Measurements from ENCODE around the gene CAMK2A. TPM values are rescaled to one million over a fixed set of nuclear protein-coding genes. Genes with fewer than 3 reads are reported as not detected.

The CAMK2A gene
- total and polyA plus RNA-seq, 3 experiments from 2014 or later = not detected

- DNase-seq = no peak
- peaks cover 14 to 43% of the 10 kb centered on the region in 2 donors for H3K27me3 Mint-ChIP-seq
- Histone ChIP-seq H3K4me1 (ENCODE audit: insufficient read depth, low read length) (no peaks in the 10 kb centered on the region), H3K27me3 (ENCODE audit: insufficient read depth, low read length, poor library complexity, severe bottlenecking) (no peaks in the 10 kb centered on the region), H3K36me3 (ENCODE audit: insufficient read depth, low read length) (no peaks in the 10 kb centered on the region), H3K27ac (ENCODE audit: low read depth, low read length) (no peak overlapping the region), H3K4me3 (ENCODE audit: low read length) (no peak overlapping the region), H3K9me3 (ENCODE audit: low read length) (no peaks in the 10 kb centered on the region)
- CTCF ChIA-PET = no interaction called here
- peaks cover 0 to 4% (median 0%) of the 10 kb centered on the region in 5 donors for H3K9me3 Mint-ChIP-seq
- no peak overlapping the region for H3K4me3 Mint-ChIP-seq
- no peaks in the 10 kb centered on the region for H3K4me1 Mint-ChIP-seq
- POLR2A ChIA-PET = interaction anchor here (0.6 kb wide), 1 partner anchor 13 kb away, joined by 3 read pairs; no protein-coding TSS in a partner anchor
- no peaks in the 10 kb centered on the region for H3K36me3 Mint-ChIP-seq
- H3K27ac Mint-ChIP-seq = no peak overlapping the region
These were observed 92.6 kb downstream of the CAMK2A start for GRCh38 chr5:150196986-150197385.

DNA sequence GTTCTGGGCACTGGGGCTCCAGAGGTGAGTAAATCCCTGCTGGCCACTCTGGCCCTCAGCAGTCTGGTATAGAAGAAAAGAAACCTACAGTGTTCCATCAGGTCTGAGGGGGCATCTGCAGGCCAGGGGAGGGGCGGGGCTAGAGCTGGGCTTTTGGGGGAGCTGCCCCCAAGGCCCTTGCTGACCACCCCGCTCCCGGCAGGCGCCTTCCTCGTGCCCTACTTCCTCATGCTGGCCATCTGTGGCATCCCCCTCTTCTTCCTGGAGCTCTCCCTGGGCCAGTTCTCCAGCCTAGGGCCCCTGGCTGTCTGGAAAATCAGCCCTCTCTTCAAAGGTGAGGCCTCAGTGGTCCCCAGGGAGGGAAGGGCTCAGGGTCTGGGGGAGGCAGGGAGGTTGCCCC is 93.1 kb downstream of the CAMK2A start:
- no peak overlapping the region for H3K27ac Mint-ChIP-seq
- H3K4me1 Mint-ChIP-seq = no peaks in the 10 kb centered on the region
- peaks cover 16 to 46% of the 10 kb centered on the region in 2 donors for H3K27me3 Mint-ChIP-seq
- POLR2A ChIA-PET = no interaction called here
- Histone ChIP-seq H3K36me3 (ENCODE audit: insufficient read depth, low read length) (no peaks in the 10 kb centered on the region), H3K9me3 (ENCODE audit: low read length) (no peaks in the 10 kb centered on the region), H3K27me3 (ENCODE audit: insufficient read depth, low read length, poor library complexity, severe bottlenecking) (no peaks in the 10 kb centered on the region), H3K27ac (ENCODE audit: low read depth, low read length) (no peak overlapping the region), H3K4me1 (ENCODE audit: insufficient read depth, low read length) (no peaks in the 10 kb centered on the region), H3K4me3 (ENCODE audit: low read length) (no peak overlapping the region)
- CTCF ChIA-PET = no interaction called here
- no peak overlapping the region for H3K4me3 Mint-ChIP-seq
- H3K36me3 Mint-ChIP-seq = no peaks in the 10 kb centered on the region
- no peak for DNase-seq
- peaks cover 0 to 4% (median 0%) of the 10 kb centered on the region in 5 donors for H3K9me3 Mint-ChIP-seq

DNA sequence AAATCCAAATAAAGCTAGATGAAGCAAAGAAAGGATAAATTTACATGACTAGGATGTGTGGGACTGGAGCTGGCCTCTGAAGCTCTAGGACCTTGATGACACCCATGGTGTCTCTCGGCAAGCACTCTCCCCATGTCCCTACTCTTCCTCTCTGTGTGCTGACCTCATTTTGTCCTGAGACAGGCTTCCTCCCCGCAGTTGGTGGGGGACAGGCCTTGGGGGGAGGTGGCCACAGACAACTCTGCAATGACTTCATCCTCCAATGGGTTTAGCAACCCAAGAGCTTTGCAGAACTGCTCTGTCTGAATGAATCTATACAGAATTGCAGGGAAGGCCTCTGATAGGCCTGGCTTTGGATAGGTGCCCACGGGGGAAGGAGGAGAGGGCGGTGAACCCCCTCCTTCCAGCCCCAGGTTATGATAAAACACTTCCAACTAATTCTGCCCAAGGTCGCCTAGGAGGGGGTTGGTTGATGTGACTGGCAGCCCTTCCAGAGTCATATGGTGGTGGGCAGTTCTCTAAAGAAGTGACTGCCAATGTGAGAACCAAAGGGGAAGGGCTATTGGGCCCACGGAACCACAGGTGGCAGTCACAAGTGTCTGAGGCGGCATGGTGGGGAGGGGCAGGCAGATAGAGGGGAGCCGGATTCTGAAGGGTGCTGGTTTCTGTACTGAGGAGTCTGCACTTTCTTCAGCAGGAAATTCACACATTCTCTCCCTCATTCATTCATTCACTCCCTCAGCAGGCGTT is 93.7 kb downstream of the CAMK2A start:
- no peaks in the 10 kb centered on the region for H3K36me3 ChIP-seq (ENCODE audit: insufficient read depth, low read length)
- no peaks in the 10 kb centered on the region for H3K27me3 ChIP-seq (ENCODE audit: insufficient read depth, low read length, poor library complexity, severe bottlenecking)
- H3K9me3 Mint-ChIP-seq = peaks cover 0 to 4% (median 0%) of the 10 kb centered on the region in 5 donors
- H3K36me3 Mint-ChIP-seq = no peaks in the 10 kb centered on the region
- no peaks in the 10 kb centered on the region for H3K9me3 ChIP-seq (ENCODE audit: low read length)
- no peak overlapping the region for H3K4me3 Mint-ChIP-seq
- no peaks in the 10 kb centered on the region for H3K4me1 Mint-ChIP-seq
- CTCF ChIA-PET = no interaction called here
- H3K27ac ChIP-seq (ENCODE audit: low read depth, low read length) = no peak overlapping the region
- H3K4me3 ChIP-seq (ENCODE audit: low read length) = no peak overlapping the region
- H3K27ac Mint-ChIP-seq = no peak overlapping the region
- POLR2A ChIA-PET = no interaction called here
- H3K4me1 ChIP-seq (ENCODE audit: insufficient read depth, low read length) = no peaks in the 10 kb centered on the region
- no peak for DNase-seq
- H3K27me3 Mint-ChIP-seq = peaks cover 19 to 48% of the 10 kb centered on the region in 2 donors

DNA sequence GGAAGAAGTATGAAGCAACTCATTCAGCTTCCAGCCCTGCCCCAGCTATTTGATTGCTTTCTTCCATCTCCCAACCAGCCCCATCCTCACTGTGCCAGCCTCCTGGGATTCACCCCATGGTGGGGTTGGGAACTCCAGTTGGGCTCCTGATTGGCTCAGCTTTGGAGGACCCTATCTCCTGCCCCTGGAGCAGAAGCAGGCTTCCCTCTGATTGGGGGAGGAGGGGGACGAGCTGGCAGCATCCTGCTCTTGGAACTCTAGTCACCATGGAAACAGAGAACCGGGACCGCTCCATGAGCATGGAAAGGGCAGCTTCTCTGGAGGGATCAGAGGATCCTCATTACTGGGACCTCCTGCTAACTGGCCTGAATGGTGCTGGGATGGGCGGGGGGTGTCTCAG is 97.1 kb downstream of the CAMK2A start:
- H3K27me3 Mint-ChIP-seq = peaks cover 22 to 48% of the 10 kb centered on the region in 2 donors
- H3K9me3 ChIP-seq (ENCODE audit: low read length) = no peaks in the 10 kb centered on the region
- H3K4me3 ChIP-seq (ENCODE audit: low read length) = no peak overlapping the region
- peaks cover 4% of the 10 kb centered on the region for H3K27me3 ChIP-seq (ENCODE audit: insufficient read depth, low read length, poor library complexity, severe bottlenecking)
- H3K4me3 Mint-ChIP-seq = no peak overlapping the region
- DNase-seq = no peak
- H3K4me1 ChIP-seq (ENCODE audit: insufficient read depth, low read length) = no peaks in the 10 kb centered on the region
- POLR2A ChIA-PET = no interaction called here
- no peaks in the 10 kb centered on the region for H3K36me3 ChIP-seq (ENCODE audit: insufficient read depth, low read length)
- peaks cover 0 to 4% (median 0%) of the 10 kb centered on the region in 5 donors for H3K9me3 Mint-ChIP-seq
- no peak overlapping the region for H3K27ac Mint-ChIP-seq
- H3K27ac ChIP-seq (ENCODE audit: low read depth, low read length) = no peak overlapping the region
- CTCF ChIA-PET = no interaction called here
- H3K4me1 Mint-ChIP-seq = no peaks in the 10 kb centered on the region
- no peaks in the 10 kb centered on the region for H3K36me3 Mint-ChIP-seq

DNA sequence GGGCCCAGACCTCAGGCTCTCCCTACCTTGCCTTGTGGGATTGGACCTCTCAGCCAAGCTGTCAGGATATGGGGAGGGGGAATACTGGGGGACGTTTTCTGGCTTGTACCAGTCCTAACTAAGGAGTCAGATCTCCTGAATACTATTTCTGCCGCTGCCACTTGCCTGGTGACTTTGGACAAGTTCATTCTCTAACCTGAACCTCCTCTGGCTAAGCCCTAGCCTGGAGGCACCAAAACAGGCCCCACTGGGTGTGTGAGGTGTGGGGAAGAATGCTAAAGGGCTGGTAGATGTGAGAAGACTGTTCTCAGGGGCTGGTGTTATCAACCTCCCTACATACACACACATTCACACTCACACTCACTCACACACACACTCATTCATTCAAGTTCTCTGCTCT is 98.6 kb downstream of the CAMK2A start:
- ChIA-PET POLR2A (no interaction called here), CTCF (no interaction called here)
- peaks cover 0 to 4% (median 0%) of the 10 kb centered on the region in 5 donors for H3K9me3 Mint-ChIP-seq
- H3K36me3 ChIP-seq (ENCODE audit: insufficient read depth, low read length) = no peaks in the 10 kb centered on the region
- no peaks in the 10 kb centered on the region for H3K4me1 Mint-ChIP-seq
- H3K27ac Mint-ChIP-seq = no peak overlapping the region
- peaks cover 19 to 43% of the 10 kb centered on the region in 2 donors for H3K27me3 Mint-ChIP-seq
- H3K27ac ChIP-seq (ENCODE audit: low read depth, low read length) = no peak overlapping the region
- DNase-seq = no peak
- no peaks in the 10 kb centered on the region for H3K36me3 Mint-ChIP-seq
- H3K4me1 ChIP-seq (ENCODE audit: insufficient read depth, low read length) = no peaks in the 10 kb centered on the region
- H3K27me3 ChIP-seq (ENCODE audit: insufficient read depth, low read length, poor library complexity, severe bottlenecking) = peaks cover 4% of the 10 kb centered on the region
- no peaks in the 10 kb centered on the region for H3K9me3 ChIP-seq (ENCODE audit: low read length)
- no peak overlapping the region for H3K4me3 Mint-ChIP-seq
- H3K4me3 ChIP-seq (ENCODE audit: low read length) = no peak overlapping the region

DNA sequence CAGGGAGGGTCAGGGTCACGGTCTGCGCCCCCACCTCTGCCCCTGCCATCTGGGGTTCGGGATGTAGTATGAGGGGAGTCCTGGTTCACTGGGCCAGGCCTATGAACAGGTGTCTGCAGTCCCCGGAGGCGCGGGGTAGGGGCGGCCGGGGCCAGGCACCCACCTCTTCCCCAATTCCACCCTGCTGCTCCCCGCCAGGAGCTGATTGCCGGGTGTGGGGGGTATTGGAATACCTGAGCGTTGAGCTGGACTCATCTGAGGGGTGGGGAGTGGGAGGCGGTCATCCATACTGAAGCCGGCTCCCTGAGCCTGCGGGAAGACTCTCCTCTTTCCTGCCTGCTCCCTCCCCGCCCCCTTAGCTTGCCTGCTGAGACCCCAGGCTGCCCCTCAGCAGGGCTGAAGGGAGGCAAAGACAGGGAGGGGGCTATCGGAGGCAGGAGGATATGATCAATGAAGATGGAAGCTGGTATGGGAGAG is 99.0 kb downstream of the CAMK2A start:
- H3K27me3 Mint-ChIP-seq = peaks cover 22 to 41% of the 10 kb centered on the region in 2 donors
- no peaks in the 10 kb centered on the region for H3K9me3 ChIP-seq (ENCODE audit: low read length)
- ChIA-PET POLR2A (no interaction called here), CTCF (no interaction called here)
- no peaks in the 10 kb centered on the region for H3K4me1 ChIP-seq (ENCODE audit: insufficient read depth, low read length)
- no peaks in the 10 kb centered on the region for H3K4me1 Mint-ChIP-seq
- no peak overlapping the region for H3K27ac Mint-ChIP-seq
- no peak overlapping the region for H3K27ac ChIP-seq (ENCODE audit: low read depth, low read length)
- peaks cover 4% of the 10 kb centered on the region for H3K27me3 ChIP-seq (ENCODE audit: insufficient read depth, low read length, poor library complexity, severe bottlenecking)
- no peaks in the 10 kb centered on the region for H3K36me3 Mint-ChIP-seq
- peaks cover 0 to 4% (median 0%) of the 10 kb centered on the region in 5 donors for H3K9me3 Mint-ChIP-seq
- H3K36me3 ChIP-seq (ENCODE audit: insufficient read depth, low read length) = no peaks in the 10 kb centered on the region
- H3K4me3 Mint-ChIP-seq = no peak overlapping the region
- DNase-seq = no peak
- H3K4me3 ChIP-seq (ENCODE audit: low read length) = no peak overlapping the region

DNA sequence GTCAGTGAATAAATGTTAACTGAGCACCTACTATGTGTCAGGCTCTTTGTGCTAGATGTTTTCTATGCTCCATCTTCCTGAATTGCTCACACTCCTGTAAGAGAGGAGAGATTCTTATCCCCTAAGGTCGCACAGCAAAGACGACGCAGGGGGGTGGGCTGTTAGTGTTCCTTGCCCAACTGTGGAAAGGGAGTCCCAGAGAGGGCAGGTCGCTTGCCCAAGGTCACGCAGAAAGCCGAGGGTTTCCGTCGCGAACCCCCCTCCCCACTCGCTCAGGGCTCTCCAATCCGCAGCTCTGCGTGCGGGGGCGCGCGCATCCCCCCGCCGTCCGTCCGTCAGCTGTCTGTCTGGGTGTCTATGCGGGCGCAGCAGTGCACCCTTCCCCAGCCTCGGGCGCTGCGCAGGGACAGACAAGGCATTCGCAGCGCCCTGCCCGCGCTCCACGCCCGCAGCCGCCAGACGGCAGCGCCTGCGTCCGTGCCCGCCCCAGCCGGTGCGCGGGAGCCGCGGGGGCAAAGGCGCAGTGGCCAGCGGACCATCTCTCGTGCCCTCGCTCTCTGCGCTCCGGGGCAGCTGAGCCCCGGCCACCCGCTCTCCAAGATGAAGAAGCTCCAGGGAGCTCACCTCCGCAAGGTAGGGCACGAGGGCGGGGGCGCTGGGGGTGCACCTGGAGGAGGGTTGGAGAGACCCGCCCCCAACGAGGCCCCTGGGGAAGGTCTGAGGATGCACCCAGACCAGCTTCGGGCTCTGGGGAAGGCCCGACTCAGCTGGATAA is 99.7 kb downstream of the CAMK2A start, which contains the start of gene SLC6A7:
Gene SLC6A7 (plus strand): TSS at position 335 of the 775 bp plus-strand sequence. CDS start 266 bp downstream, at position 601.
- H3K4me1 ChIP-seq (ENCODE audit: insufficient read depth, low read length) = no peaks in the 10 kb centered on the region
- no peak for DNase-seq
- no peak within 1 kb of the TSS for H3K27ac ChIP-seq (ENCODE audit: low read depth, low read length)
- H3K9me3 ChIP-seq (ENCODE audit: low read length) = no peaks in the 10 kb centered on the region
- H3K36me3 ChIP-seq (ENCODE audit: insufficient read depth, low read length) = no peaks in the 10 kb centered on the region
- POLR2A ChIA-PET = no interaction called here
- H3K27ac Mint-ChIP-seq = no peak within 1 kb of the TSS
- peaks cover 0 to under 1% (median 0%) of the 10 kb centered on the region in 5 donors for H3K9me3 Mint-ChIP-seq
- no peaks in the 10 kb centered on the region for H3K4me1 Mint-ChIP-seq
- no peak within 1 kb of the TSS for H3K4me3 Mint-ChIP-seq
- CTCF ChIA-PET = no interaction called here
- H3K27me3 Mint-ChIP-seq = peaks cover 22 to 36% of the 10 kb centered on the region in 2 donors
- H3K4me3 ChIP-seq (ENCODE audit: low read length) = no peak within 1 kb of the TSS
- H3K36me3 Mint-ChIP-seq = no peaks in the 10 kb centered on the region
- peaks cover 4% of the 10 kb centered on the region for H3K27me3 ChIP-seq (ENCODE audit: insufficient read depth, low read length, poor library complexity, severe bottlenecking)

GRCh38 chr5:150189326-150189725 is 100.2 kb downstream of the CAMK2A start:
- Histone ChIP-seq H3K36me3 (ENCODE audit: insufficient read depth, low read length) (no peaks in the 10 kb centered on the region), H3K4me3 (ENCODE audit: low read length) (no peak overlapping the region), H3K27ac (ENCODE audit: low read depth, low read length) (no peak overlapping the region), H3K4me1 (ENCODE audit: insufficient read depth, low read length) (no peaks in the 10 kb centered on the region), H3K9me3 (ENCODE audit: low read length) (no peaks in the 10 kb centered on the region), H3K27me3 (ENCODE audit: insufficient read depth, low read length, poor library complexity, severe bottlenecking) (peaks cover 4% of the 10 kb centered on the region)
- H3K9me3 Mint-ChIP-seq = no peaks in the 10 kb centered on the region
- no peak overlapping the region for H3K27ac Mint-ChIP-seq
- H3K4me1 Mint-ChIP-seq = no peaks in the 10 kb centered on the region
- H3K36me3 Mint-ChIP-seq = no peaks in the 10 kb centered on the region
- no peak overlapping the region for H3K4me3 Mint-ChIP-seq
- no peak for DNase-seq
- CTCF ChIA-PET = interaction anchor here (0.6 kb wide), 1 partner anchor 925 kb away, joined by 3 read pairs; no protein-coding TSS in a partner anchor
- H3K27me3 Mint-ChIP-seq = peaks cover 21 to 33% of the 10 kb centered on the region in 2 donors
- POLR2A ChIA-PET = no interaction called here

All from CD8-positive, alpha-beta memory T cell (primary cell).